Upper lobe of left lung (tissue), 4 donors: Measurements from ENCODE around the gene IQUB.

Experiments used
- EP300 ChIP-seq, 4 donors: sonication (generic); formaldehyde crosslinking; IDR thresholded peaks; one replicate each; pipeline ENCODE4 v1.5.1; 2017; ENCODE audit warnings: antibody characterized with exemption in 4 of 4, control low read depth in 2 of 4
- POLR2A ChIP-seq, 4 donors: fragments of 450-650 bp; IDR thresholded peaks; one replicate each; pipeline ENCODE4 v1.5.1; 2016 to 2017; ENCODE audit warnings: antibody characterized with exemption in 4 of 4, mild to moderate bottlenecking in 2 of 4
- POLR2AphosphoS5 ChIP-seq, 2 donors: sonication (generic); formaldehyde crosslinking; IDR thresholded peaks; one replicate each; pipeline ENCODE4 v1.5.1; 2017; ENCODE audit warnings: antibody characterized with exemption in 2 of 2
- TF ChIP-seq, protein P1 (sequence below), 6 experiments: fragments of 450-650 bp in 4 of 6; fragments of 200-600 bp in 2 of 6; sonication (generic) in 2 of 6; IDR thresholded peaks; one replicate each; pipeline ENCODE4 v1.5.1; 2016 to 2019; ENCODE audit warnings: antibody characterized with exemption in 6 of 6

DNA sequence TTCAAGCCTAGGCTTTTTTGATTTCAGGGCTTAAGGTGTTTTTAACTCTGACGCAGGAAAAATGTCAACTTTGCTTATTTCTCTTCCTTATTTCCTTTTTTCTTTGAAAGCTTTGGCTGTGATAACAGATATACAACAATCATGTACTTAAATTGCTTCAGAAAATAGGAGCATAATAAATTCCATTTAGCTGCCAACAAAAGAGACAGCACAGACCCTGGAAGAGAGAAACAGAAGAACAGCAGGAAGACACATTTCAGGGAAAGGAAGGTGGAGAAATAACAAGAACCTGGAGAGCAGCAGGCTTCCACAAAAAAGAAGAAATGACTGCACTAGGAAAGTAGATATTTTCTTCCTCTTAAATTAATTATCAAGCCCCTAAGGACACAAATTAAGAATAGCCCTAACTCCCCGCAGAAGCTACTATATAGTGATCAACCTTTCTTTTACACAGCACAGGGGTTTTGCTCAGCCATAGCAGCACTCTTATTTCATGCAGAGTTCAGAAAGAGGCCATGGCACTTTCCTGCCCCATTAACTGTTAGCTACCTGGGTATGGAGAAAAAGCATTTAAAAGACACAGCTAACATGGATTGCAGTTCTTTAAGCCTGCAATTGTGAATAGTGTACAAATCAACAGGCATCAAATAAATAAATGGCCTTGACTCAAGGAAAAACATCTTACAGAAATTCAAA lies 61.5 kb downstream of the IQUB start:
- TF ChIP-seq, protein P1, sequence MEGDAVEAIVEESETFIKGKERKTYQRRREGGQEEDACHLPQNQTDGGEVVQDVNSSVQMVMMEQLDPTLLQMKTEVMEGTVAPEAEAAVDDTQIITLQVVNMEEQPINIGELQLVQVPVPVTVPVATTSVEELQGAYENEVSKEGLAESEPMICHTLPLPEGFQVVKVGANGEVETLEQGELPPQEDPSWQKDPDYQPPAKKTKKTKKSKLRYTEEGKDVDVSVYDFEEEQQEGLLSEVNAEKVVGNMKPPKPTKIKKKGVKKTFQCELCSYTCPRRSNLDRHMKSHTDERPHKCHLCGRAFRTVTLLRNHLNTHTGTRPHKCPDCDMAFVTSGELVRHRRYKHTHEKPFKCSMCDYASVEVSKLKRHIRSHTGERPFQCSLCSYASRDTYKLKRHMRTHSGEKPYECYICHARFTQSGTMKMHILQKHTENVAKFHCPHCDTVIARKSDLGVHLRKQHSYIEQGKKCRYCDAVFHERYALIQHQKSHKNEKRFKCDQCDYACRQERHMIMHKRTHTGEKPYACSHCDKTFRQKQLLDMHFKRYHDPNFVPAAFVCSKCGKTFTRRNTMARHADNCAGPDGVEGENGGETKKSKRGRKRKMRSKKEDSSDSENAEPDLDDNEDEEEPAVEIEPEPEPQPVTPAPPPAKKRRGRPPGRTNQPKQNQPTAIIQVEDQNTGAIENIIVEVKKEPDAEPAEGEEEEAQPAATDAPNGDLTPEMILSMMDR (IDR thresholded peaks at IDR 0.05) = no peak
- no peak for TF ChIP-seq EP300 (IDR thresholded peaks at IDR 0.05)
- TF ChIP-seq POLR2A (IDR thresholded peaks at IDR 0.05) = no peak
- TF ChIP-seq POLR2AphosphoS5 (IDR thresholded peaks at IDR 0.05) = no peak
